ENCODE data around the gene ETFA. TPM values are rescaled to one million over a fixed set of nuclear protein-coding genes. Genes with fewer than 3 reads are reported as not detected.

ETFA gene
- total RNA-seq, 1 donor from 2014 or later: 81.2 TPM

DNA sequence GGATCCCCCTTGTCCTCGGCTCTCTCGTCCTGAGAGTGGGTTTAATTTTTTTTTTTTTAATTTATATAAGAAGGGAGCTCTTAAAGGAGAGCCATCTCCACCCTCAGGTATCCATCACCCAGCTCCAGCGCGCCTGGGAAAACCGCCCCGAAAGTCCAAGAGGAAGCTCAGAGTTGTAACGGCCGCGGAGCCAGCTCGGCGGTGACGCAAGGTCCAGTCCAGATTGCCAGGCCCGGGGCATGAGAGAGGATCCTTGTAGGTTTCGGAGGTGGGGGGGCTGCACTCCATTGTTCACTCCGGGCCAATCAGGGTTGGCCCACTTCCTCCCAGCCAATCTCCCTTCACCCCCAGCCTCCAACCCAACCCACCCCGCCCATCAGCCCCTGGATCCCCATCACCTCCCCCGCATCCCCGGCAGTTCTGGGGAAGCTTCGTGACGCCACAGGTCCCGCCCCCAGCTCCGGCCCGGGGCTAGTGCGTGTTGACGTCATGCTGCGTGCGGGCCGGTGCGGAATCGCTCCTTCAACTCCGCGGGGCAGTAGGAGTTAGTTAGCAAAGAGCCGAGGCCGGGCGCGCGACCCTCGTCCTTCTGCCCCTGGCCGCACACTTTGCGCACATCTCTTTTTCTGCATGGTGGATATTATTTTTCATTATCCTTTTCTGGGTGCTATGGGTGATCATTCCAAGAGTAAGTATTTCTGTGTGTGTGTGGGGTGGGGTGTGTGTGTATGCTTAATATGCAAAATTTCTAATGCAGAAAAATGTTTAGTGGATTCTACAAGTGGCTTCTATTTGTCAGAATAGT lies 25.2 kb upstream of the ETFA start, which contains the start of gene ISL2:
TSS of gene ISL2 (plus strand) at position 520 of the 805 bp plus-strand sequence. CDS start at position 631, 111 bp downstream.
- peaks cover 56% of the 10 kb centered on the region for H3K4me1 ChIP-seq
- H3K9me3 ChIP-seq: no peaks in the 10 kb centered on the region
- DNase-seq (peak; percentile 84), ATAC-seq (peak; percentile 41 to 43)
- no peaks in the 10 kb centered on the region for H3K36me3 ChIP-seq
- no peak within 1 kb of the TSS for H3K27ac ChIP-seq
- H3K27me3 ChIP-seq (ENCODE audit: low read depth): peaks cover 87% of the 10 kb centered on the region
- TF ChIP-seq, protein P1, sequence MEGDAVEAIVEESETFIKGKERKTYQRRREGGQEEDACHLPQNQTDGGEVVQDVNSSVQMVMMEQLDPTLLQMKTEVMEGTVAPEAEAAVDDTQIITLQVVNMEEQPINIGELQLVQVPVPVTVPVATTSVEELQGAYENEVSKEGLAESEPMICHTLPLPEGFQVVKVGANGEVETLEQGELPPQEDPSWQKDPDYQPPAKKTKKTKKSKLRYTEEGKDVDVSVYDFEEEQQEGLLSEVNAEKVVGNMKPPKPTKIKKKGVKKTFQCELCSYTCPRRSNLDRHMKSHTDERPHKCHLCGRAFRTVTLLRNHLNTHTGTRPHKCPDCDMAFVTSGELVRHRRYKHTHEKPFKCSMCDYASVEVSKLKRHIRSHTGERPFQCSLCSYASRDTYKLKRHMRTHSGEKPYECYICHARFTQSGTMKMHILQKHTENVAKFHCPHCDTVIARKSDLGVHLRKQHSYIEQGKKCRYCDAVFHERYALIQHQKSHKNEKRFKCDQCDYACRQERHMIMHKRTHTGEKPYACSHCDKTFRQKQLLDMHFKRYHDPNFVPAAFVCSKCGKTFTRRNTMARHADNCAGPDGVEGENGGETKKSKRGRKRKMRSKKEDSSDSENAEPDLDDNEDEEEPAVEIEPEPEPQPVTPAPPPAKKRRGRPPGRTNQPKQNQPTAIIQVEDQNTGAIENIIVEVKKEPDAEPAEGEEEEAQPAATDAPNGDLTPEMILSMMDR (IDR thresholded peaks at IDR 0.05): no peak
- peak within 1 kb of the TSS; percentile 40 for H3K4me3 ChIP-seq
- intact Hi-C loops (cut with DNase I): no loop called here

DNA sequence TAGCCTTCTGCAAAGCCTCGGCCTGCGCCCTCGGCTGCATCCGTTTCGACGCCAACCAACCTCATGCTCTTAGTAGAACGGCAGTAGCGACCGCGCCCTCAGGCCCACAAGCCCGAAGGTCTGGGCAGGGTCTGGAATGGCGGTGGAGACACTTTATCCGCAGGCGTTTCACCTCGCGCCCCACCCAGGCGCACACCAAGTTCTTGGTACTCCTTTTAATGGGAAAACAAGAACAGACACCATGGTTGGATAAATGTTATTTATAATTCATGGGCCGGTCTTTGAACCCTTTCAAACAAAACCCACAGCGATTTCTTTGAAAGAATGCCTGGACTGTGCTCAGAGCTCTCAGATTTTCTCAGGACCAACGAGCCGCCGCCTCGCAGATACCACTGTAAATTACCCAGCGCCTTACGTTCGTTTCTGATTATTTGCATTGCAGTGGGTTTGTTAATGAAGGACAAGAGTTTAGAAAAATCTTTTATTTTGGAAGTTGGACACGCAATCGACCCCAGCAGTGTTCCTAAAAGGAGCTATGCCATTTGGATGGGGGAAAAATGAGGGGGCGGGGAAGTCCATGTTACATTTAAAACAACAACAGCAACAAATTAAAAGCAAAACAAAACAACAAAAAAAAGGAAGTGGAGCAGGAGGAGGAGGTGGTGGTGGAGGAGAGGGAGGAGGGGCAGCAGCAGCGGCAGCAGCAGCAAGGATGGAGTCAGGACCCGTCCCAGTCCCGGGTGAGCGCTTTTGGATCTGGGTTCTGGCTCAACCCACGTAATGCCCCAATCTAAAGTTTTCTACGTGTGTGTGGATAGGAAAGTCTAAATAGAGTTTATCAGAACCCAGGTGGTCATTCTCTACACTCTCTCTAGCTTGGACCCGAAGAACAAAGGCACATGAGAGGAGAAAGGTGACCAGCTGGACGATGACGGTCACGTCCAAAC lies 24.3 kb upstream of the ETFA start:
- DNase-seq (no peak), ATAC-seq (no peak)
- intact Hi-C loops (cut with DNase I): no loop called here
- Histone ChIP-seq H3K4me1 (peaks cover 47% of the 10 kb centered on the region), H3K4me3 (peak overlapping the region; percentile 40), H3K27ac (no peak overlapping the region), H3K27me3 (ENCODE audit: low read depth) (peaks cover 78% of the 10 kb centered on the region), H3K36me3 (no peaks in the 10 kb centered on the region), H3K9me3 (no peaks in the 10 kb centered on the region)
- TF ChIP-seq, protein P1 (IDR thresholded peaks at IDR 0.05): no peak

DNA sequence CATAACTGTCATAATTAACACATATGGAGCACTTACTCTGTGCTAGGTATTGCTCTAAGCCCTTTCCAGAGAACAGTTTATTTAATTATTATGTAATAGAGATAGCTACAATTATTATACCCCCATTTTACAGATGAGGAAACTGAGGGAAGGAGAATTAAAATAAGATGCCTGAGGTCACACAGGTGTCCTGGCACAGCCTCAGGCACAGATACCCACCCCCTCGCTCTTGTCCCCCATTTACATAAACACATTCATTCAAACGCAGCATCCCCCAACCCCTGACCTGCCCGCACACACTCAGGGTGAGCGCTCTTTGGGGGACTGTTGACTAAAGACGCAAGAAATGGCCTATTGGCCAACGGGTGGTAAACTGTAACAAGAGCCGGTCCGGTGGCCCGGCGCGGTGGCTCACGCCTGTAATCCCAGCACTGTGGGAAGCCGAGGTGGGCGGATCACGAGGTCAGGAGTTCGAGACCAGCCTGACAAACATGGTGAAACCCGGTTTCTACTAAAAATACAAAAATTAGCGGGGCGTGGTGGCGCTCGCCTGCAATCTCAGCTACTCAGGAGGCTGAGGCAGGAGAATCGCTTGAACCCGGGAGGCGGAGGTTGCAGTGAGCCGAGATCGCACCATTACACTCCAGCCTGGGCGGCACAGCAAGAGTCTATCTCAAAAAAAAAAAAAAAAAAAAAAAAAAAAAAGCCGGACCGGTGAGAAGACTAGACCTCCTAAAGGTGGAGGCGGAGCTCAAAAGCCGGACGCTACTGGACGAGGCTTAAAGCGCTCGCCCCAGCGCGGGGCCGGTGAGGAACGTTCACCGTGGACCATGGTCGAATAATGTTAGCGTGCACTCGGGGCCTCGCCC lies 23.4 kb upstream of the ETFA start:
- peaks cover 38% of the 10 kb centered on the region for H3K4me1 ChIP-seq
- no peaks in the 10 kb centered on the region for H3K36me3 ChIP-seq
- intact Hi-C loops (cut with DNase I): no loop called here
- TF ChIP-seq, protein P1 (IDR thresholded peaks at IDR 0.05): no peak
- ATAC-seq (no peak), DNase-seq (no peak)
- H3K27ac ChIP-seq: no peak overlapping the region
- peak overlapping the region; percentile 40 for H3K4me3 ChIP-seq
- peaks cover 75% of the 10 kb centered on the region for H3K27me3 ChIP-seq (ENCODE audit: low read depth)
- no peaks in the 10 kb centered on the region for H3K9me3 ChIP-seq

DNA sequence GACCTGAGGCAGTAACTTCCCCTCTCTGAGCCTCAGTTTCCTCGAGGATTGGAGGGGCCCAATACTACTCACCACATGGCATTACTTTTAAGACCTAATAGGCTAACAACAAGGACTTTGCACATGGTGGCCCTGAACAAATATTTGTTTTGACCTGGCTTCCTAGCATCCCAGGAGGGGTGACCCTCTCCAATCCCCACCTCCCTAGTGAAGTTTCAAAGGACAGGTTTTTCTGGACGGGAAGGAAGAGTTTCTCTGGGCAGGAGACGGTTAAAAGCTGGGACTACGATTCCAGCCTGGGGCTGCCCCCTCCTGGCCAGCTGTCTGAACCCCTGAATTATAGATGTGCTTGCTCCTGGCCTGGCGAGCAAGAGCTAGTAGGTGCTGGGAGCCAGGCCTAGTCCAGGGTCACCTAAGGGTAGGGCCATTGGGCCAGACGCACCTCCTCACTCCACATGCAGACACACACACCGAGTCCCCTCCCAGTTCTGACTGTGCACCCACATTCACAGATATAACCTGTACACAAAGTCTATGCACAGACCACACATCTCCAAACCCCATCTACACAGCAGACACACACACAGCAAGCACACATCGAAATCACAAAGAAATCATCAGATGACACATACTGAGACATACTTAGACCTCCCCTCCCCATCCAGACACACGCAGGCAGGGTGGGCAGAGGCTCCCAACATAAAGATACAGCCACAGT lies 22.6 kb upstream of the ETFA start:
- TF ChIP-seq, protein P1 (IDR thresholded peaks at IDR 0.05): no peak
- Histone ChIP-seq H3K36me3 (no peaks in the 10 kb centered on the region), H3K4me1 (peaks cover 34% of the 10 kb centered on the region), H3K4me3 (no peak overlapping the region), H3K27me3 (ENCODE audit: low read depth) (peaks cover 73% of the 10 kb centered on the region), H3K27ac (no peak overlapping the region), H3K9me3 (no peaks in the 10 kb centered on the region)
- ATAC-seq (no peak), DNase-seq (no peak)
- intact Hi-C loops (cut with DNase I): no loop called here

Measured in lower lobe of right lung (tissue), 2 donors.